Gastrocnemius medialis (tissue), 4 donors: ENCODE measurements around the gene SRSF1. TPM values are rescaled to one million over a fixed set of nuclear protein-coding genes. Genes with fewer than 3 reads are reported as not detected.

ENCODE experiments used
- ATAC-seq, 2 donors: fragments of 150-250 bp; one replicate each; pipeline ENCODE4 v1.9.1; 2016
- DNase-seq, 2 donors: peaks; one replicate each; pipeline ENCODE4 v3.0.0-alpha.2; 2019
- H3K27ac ChIP-seq, 4 donors: fragments of 200-600 bp; sonication (generic); 1 replicate in 1 of 4; 2 replicates in 3 of 4; pipeline ENCODE4 v1.5.1; 2016 to 2018; ENCODE audit warnings: mild to moderate bottlenecking in 2 of 4, moderate library complexity in 1 of 4
- H3K27me3 ChIP-seq, 3 donors: fragments of 200-600 bp; sonication (generic) in 2 of 3; 1 replicate in 1 of 3; 2 replicates in 2 of 3; pipeline versions ENCODE4 v1.5.1 to v1.6.0; 2016 to 2019; ENCODE audit warnings: mild to moderate bottlenecking in 1 of 3, moderate library complexity in 1 of 3
- H3K36me3 ChIP-seq, 2 donors: fragments of 200-600 bp; sonication (generic) in 1 of 2; one replicate each; pipeline ENCODE4 v1.5.1; 2017 to 2018
- H3K4me1 ChIP-seq, 2 donors: fragments of 200-600 bp; sonication (generic) in 1 of 2; one replicate each; pipeline ENCODE4 v1.5.1; 2016 to 2017; ENCODE audit warnings: mild to moderate bottlenecking in 2 of 2
- H3K4me3 ChIP-seq, 4 donors: fragments of 200-600 bp; sonication (generic) in 3 of 4; 1 replicate in 1 of 4; 2 replicates in 3 of 4; pipeline ENCODE4 v1.5.1; 2016 to 2019; ENCODE audit warnings: mild to moderate bottlenecking in 2 of 4
- H3K9me3 ChIP-seq, 3 donors: fragments of 200-600 bp; sonication (generic) in 2 of 3; 1 replicate in 1 of 3; 2 replicates in 2 of 3; pipeline ENCODE4 v1.5.1; 2016 to 2019
- CTCF ChIP-seq, 5 experiments: fragments of 450-650 bp in 3 of 5; fragments of 200-600 bp in 2 of 5; sonication (generic) in 2 of 5; IDR thresholded peaks in 4 of 5; conservative IDR thresholded peaks in 1 of 5; 1 replicate in 4 of 5; 2 replicates in 1 of 5; pipeline ENCODE4 v1.5.1; 2016 to 2019; ENCODE audit warnings: antibody characterized with exemption in 5 of 5, mild to moderate bottlenecking in 3 of 5, moderate library complexity in 3 of 5
- POLR2A ChIP-seq, 2 donors: fragments of 450-650 bp; IDR thresholded peaks; one replicate each; pipeline ENCODE4 v1.6.1; 2017; ENCODE audit warnings: antibody characterized with exemption in 2 of 2, mild to moderate bottlenecking in 2 of 2, moderate library complexity in 2 of 2
- in situ Hi-C, 4 donors: fragments of 200-750 bp; cut with MboI; loops; one replicate each; pipeline versions ENCODE4 v1.15.0 to v1.8.0; 2017; ENCODE audit warnings: low sequenced_read_pairs in 4 of 4
- intact Hi-C: fragments of 100-400 bp; cut with DNase I; formaldehyde crosslinking; loops from one replicate; pipeline ENCODE4 v1.15.1; 2023; ENCODE audit warnings: low total_unique reads
- total RNA-seq, 4 donors: library from RNA; depleted of rRNA; stranded (reverse); fragments of >200 nt; gene quantifications; one replicate each; pipeline versions ENCODE4 v1.1.0 to v1.2.3, GENCODE V29; 2016

The SRSF1 gene
- total RNA-seq, 4 donors from 2014 or later, result 69.4 to 85.4 (median 82.2) TPM

- Histone ChIP-seq H3K9me3 (no peaks in the 10 kb centered on the region), H3K27ac (peak overlapping the region; percentile 96 to 100 (median 100)), H3K36me3 (peaks cover 0 to 46% of the 10 kb centered on the region in 2 donors), H3K27me3 (no peaks in the 10 kb centered on the region), H3K4me3 (peak overlapping the region; percentile 91 to 98 (median 97)), H3K4me1 (peaks cover 58 to 60% of the 10 kb centered on the region in 2 donors)
- in situ Hi-C loops, result loop anchor here in 2 of 4 donors (10.0 to 25.0 kb wide), 2 partner anchors 107 to 110 kb away; no protein-coding TSS in a partner anchor
- DNase-seq (no peak), ATAC-seq (no peak)
- TF ChIP-seq CTCF (IDR thresholded peaks at IDR 0.05 in 4 of 5, conservative IDR thresholded peaks at IDR 0.05 in 1 of 5), result no peak
- no peak for TF ChIP-seq POLR2A (IDR thresholded peaks at IDR 0.05)
- intact Hi-C loops, result loop anchor here (5.0 to 10.0 kb wide), 3 partner anchors 340 to 898 kb away; no protein-coding TSS in a partner anchor
These were observed 1.9 kb downstream of the SRSF1 start for GRCh38 chr17:58005031-58005727.

GRCh38 chr17:58004060-58004459, 3.0 kb downstream of the SRSF1 start:
- H3K27ac ChIP-seq, result peak overlapping the region in 3 of 4 donors; percentile 96 to 100 (median 99)

GRCh38 chr17:58002973-58003372, 4.1 kb downstream of the SRSF1 start:
- H3K4me3 ChIP-seq, result no peak overlapping the region
- H3K27ac ChIP-seq, result peak overlapping the region in 3 of 4 donors; percentile 33 to 99 (median 96)
- no peaks in the 10 kb centered on the region for H3K27me3 ChIP-seq
- no peak for TF ChIP-seq CTCF (IDR thresholded peaks at IDR 0.05 in 4 of 5, conservative IDR thresholded peaks at IDR 0.05 in 1 of 5)
- no peak for TF ChIP-seq POLR2A (IDR thresholded peaks at IDR 0.05)
- peaks cover 0 to 53% of the 10 kb centered on the region in 2 donors for H3K36me3 ChIP-seq
- ATAC-seq (no peak), DNase-seq (no peak)
- H3K9me3 ChIP-seq, result no peaks in the 10 kb centered on the region
- intact Hi-C loops, result loop anchor here (10.0 kb wide), 1 partner anchor 338 kb away; no protein-coding TSS in a partner anchor
- in situ Hi-C loops, result loop anchor here in 2 of 4 donors (10.0 to 25.0 kb wide), 2 partner anchors 109 to 112 kb away; no protein-coding TSS in a partner anchor
- H3K4me1 ChIP-seq, result peaks cover 63 to 64% of the 10 kb centered on the region in 2 donors

More at GRCh38 chr17:58004060-58004459, 3.0 kb downstream of the SRSF1 start:
- intact Hi-C loops, result loop anchor here (10.0 kb wide), 1 partner anchor 339 kb away; no protein-coding TSS in a partner anchor
- Histone ChIP-seq H3K9me3 (no peaks in the 10 kb centered on the region), H3K27me3 (no peaks in the 10 kb centered on the region), H3K36me3 (peaks cover 0 to 52% of the 10 kb centered on the region in 2 donors), H3K4me3 (no peak overlapping the region), H3K4me1 (peaks cover 69% of the 10 kb centered on the region in 2 donors)
- in situ Hi-C loops, result loop anchor here in 2 of 4 donors (10.0 to 25.0 kb wide), 2 partner anchors 108 to 111 kb away; no protein-coding TSS in a partner anchor
- DNase-seq (no peak), ATAC-seq (no peak)
- TF ChIP-seq POLR2A (IDR thresholded peaks at IDR 0.05) (no peak), CTCF (IDR thresholded peaks at IDR 0.05 in 4 of 5, conservative IDR thresholded peaks at IDR 0.05 in 1 of 5) (no peak)

GRCh38 chr17:58002154-58002948, 4.7 kb downstream of the SRSF1 start:
- ATAC-seq (no peak), DNase-seq (no peak)
- H3K4me1 ChIP-seq, result peaks cover 60 to 62% of the 10 kb centered on the region in 2 donors
- intact Hi-C loops, result loop anchor here (10.0 kb wide), 1 partner anchor 338 kb away; no protein-coding TSS in a partner anchor
- H3K27me3 ChIP-seq, result no peaks in the 10 kb centered on the region
- no peak overlapping the region for H3K4me3 ChIP-seq
- TF ChIP-seq CTCF (IDR thresholded peaks at IDR 0.05 in 4 of 5, conservative IDR thresholded peaks at IDR 0.05 in 1 of 5) (no peak), POLR2A (IDR thresholded peaks at IDR 0.05) (no peak)
- no peaks in the 10 kb centered on the region for H3K9me3 ChIP-seq
- in situ Hi-C loops, result loop anchor here in 2 of 4 donors (10.0 to 25.0 kb wide), 2 partner anchors 110 to 112 kb away; no protein-coding TSS in a partner anchor
- H3K27ac ChIP-seq, result peak overlapping the region in 3 of 4 donors; percentile 20 to 99 (median 30)
- peaks cover 0 to 59% of the 10 kb centered on the region in 2 donors for H3K36me3 ChIP-seq
